Posterior cingulate gyrus (tissue), 11 donors: Measurements from ENCODE around the gene SDK1.

Source experiments
- DNase-seq, 10 donors: peaks; one replicate each; pipeline versions ENCODE4 v3.0.0 to v3.0.0-alpha.2; 2020 to 2021; ENCODE audit warnings: mixed read lengths in 3 of 10
- intact Hi-C: fragments of 100-400 bp; cut with DNase I; formaldehyde crosslinking; loops from one replicate; pipeline ENCODE4 v1.15.1; 2023

Gene SDK1

GRCh38 chr7:3439333-3440030 is 138.4 kb downstream of the SDK1 start:
- DNase-seq = no peak
- intact Hi-C loops = no loop called here

GRCh38 chr7:3440509-3440908 is 139.5 kb downstream of the SDK1 start:
- intact Hi-C loops = no loop called here
- no peak for DNase-seq

- no peak for DNase-seq
- intact Hi-C loops = no loop called here
Measured at GRCh38 chr7:3443716-3444115, 142.7 kb downstream of the SDK1 start.

GRCh38 chr7:3446786-3447185 is 145.7 kb downstream of the SDK1 start:
- no peak for DNase-seq
- intact Hi-C loops = no loop called here

- intact Hi-C loops = no loop called here
- no peak for DNase-seq
Measured at GRCh38 chr7:3451701-3452100, 150.6 kb downstream of the SDK1 start.

- intact Hi-C loops = no loop called here
- DNase-seq = no peak
Measured at GRCh38 chr7:3453398-3453797, 152.3 kb downstream of the SDK1 start.

GRCh38 chr7:3455806-3456595 is 154.9 kb downstream of the SDK1 start:
- DNase-seq = no peak
- intact Hi-C loops = no loop called here

GRCh38 chr7:3459111-3459510 is 158.1 kb downstream of the SDK1 start:
- DNase-seq = no peak
- intact Hi-C loops = no loop called here

GRCh38 chr7:3461923-3462322 is 160.9 kb downstream of the SDK1 start:
- intact Hi-C loops = no loop called here
- DNase-seq = no peak

GRCh38 chr7:3463696-3464095 is 162.6 kb downstream of the SDK1 start:
- DNase-seq = no peak
- intact Hi-C loops = no loop called here

GRCh38 chr7:3464900-3465622 is 164.0 kb downstream of the SDK1 start:
- intact Hi-C loops = no loop called here
- no peak for DNase-seq

GRCh38 chr7:3466261-3466660 is 165.2 kb downstream of the SDK1 start:
- intact Hi-C loops = no loop called here
- DNase-seq = no peak

- intact Hi-C loops = no loop called here
- DNase-seq = no peak
Measured at GRCh38 chr7:3469641-3470040, 168.6 kb downstream of the SDK1 start.

GRCh38 chr7:3480197-3480596 is 179.1 kb downstream of the SDK1 start:
- intact Hi-C loops = no loop called here
- DNase-seq = no peak

GRCh38 chr7:3481435-3481834 is 180.4 kb downstream of the SDK1 start:
- intact Hi-C loops = no loop called here
- DNase-seq = no peak

GRCh38 chr7:3482147-3482921 is 181.3 kb downstream of the SDK1 start:
- DNase-seq = peak in 1 of 10 donors; percentile 21
- intact Hi-C loops = no loop called here

- intact Hi-C loops = no loop called here
- DNase-seq = no peak
Measured at GRCh38 chr7:3486841-3487240, 185.8 kb downstream of the SDK1 start.

- intact Hi-C loops = no loop called here
- DNase-seq = no peak
Measured at GRCh38 chr7:3488829-3489228, 187.8 kb downstream of the SDK1 start.

- intact Hi-C loops = no loop called here
- DNase-seq = no peak
Measured at GRCh38 chr7:3493499-3493898, 192.4 kb downstream of the SDK1 start.

GRCh38 chr7:3494947-3495346 is 193.9 kb downstream of the SDK1 start:
- intact Hi-C loops = no loop called here
- no peak for DNase-seq

- intact Hi-C loops = no loop called here
- DNase-seq = no peak
Measured at GRCh38 chr7:3495530-3495929, 194.5 kb downstream of the SDK1 start.
